H9 (cell line): ENCODE measurements around the gene DOHH. TPM values are rescaled to one million over a fixed set of nuclear protein-coding genes. Genes with fewer than 3 reads are reported as not detected.

Experiments used
- DNase-seq: peaks from one replicate; pipeline ENCODE4 v3.0.0-alpha.2; 2017
- H2AFZ ChIP-seq: one replicate; pipeline ENCODE4 v1.6.1; 2013; ENCODE audit warnings: mild to moderate bottlenecking, low read length, control low read depth, moderate library complexity
- H2AK5ac ChIP-seq: 2 replicates; pipeline ENCODE4 v1.6.1; 2013; ENCODE audit warnings: low read length, control low read depth, mixed read lengths; ENCODE audit not compliant: insufficient read length
- H2BK120ac ChIP-seq: one replicate; pipeline ENCODE4 v1.6.1; 2013; ENCODE audit warnings: low read depth, mild to moderate bottlenecking, low read length, control low read depth, inconsistent platforms; ENCODE audit not compliant: poor library complexity, severe bottlenecking
- H2BK12ac ChIP-seq: 2 replicates; pipeline ENCODE4 v1.6.1; 2013; ENCODE audit warnings: low read length, control low read depth, mixed read lengths, low read depth; ENCODE audit not compliant: insufficient read length
- H2BK15ac ChIP-seq: 2 replicates; pipeline ENCODE4 v1.6.1; 2013; ENCODE audit warnings: low read depth, low read length, control low read depth
- H2BK20ac ChIP-seq: one replicate; pipeline ENCODE4 v1.6.1; 2013; ENCODE audit warnings: low read depth, mild to moderate bottlenecking, low read length, control low read depth, inconsistent platforms; ENCODE audit not compliant: poor library complexity, severe bottlenecking
- H2BK5ac ChIP-seq: 2 replicates; pipeline ENCODE4 v1.6.1; 2013; ENCODE audit warnings: low read length, control low read depth, mixed read lengths; ENCODE audit not compliant: insufficient read length
- H3K14ac ChIP-seq: 2 replicates; pipeline ENCODE4 v1.6.1; 2013; ENCODE audit warnings: low read length, control low read depth; ENCODE audit not compliant: insufficient read depth
- H3K18ac ChIP-seq: 2 replicates; pipeline ENCODE4 v1.6.1; 2013; ENCODE audit warnings: low read depth, mild to moderate bottlenecking, mixed read lengths, low read length, control low read depth; ENCODE audit not compliant: insufficient read length
- H3K23ac ChIP-seq: 2 replicates; pipeline ENCODE4 v1.6.1; 2013; ENCODE audit warnings: low read length, control low read depth, mixed read lengths, low read depth; ENCODE audit not compliant: insufficient read length
- H3K23me2 ChIP-seq: 2 replicates; pipeline ENCODE4 v1.6.1; 2013; ENCODE audit warnings: low read depth, mild to moderate bottlenecking, mixed read lengths, low read length, control low read depth; ENCODE audit not compliant: insufficient read length, poor library complexity, severe bottlenecking
- H3K27ac ChIP-seq: 2 replicates; pipeline ENCODE4 v1.5.1; 2013; ENCODE audit warnings: low read length, control low read depth, mixed read lengths, low read depth; ENCODE audit not compliant: insufficient read length
- H3K27me3 ChIP-seq: 2 replicates; pipeline ENCODE4 v1.6.1; 2013; ENCODE audit warnings: low read length, control low read depth, inconsistent platforms; ENCODE audit not compliant: insufficient read depth
- H3K4ac ChIP-seq: 2 replicates; pipeline ENCODE4 v1.6.1; 2013; ENCODE audit warnings: low read depth, mild to moderate bottlenecking, control low read depth, inconsistent platforms, low read length, moderate library complexity
- H3K4me1 ChIP-seq: 2 replicates; pipeline ENCODE4 v1.6.1; 2013; ENCODE audit warnings: low read length, control low read depth, inconsistent platforms; ENCODE audit not compliant: insufficient read depth
- H3K4me2 ChIP-seq: 2 replicates; pipeline ENCODE4 v1.6.1; 2013; ENCODE audit warnings: low read length, control low read depth, mixed read lengths; ENCODE audit not compliant: insufficient read length, insufficient read depth
- H3K56ac ChIP-seq: 2 replicates; pipeline ENCODE4 v1.6.1; 2013; ENCODE audit warnings: low read depth, mild to moderate bottlenecking, mixed read lengths, low read length, control low read depth; ENCODE audit not compliant: insufficient read length
- H3K79me1 ChIP-seq: 2 replicates; pipeline ENCODE4 v1.6.1; 2013; ENCODE audit warnings: low read depth, mild to moderate bottlenecking, moderate library complexity, low read length, control low read depth, inconsistent platforms; ENCODE audit not compliant: insufficient read depth, poor library complexity, severe bottlenecking
- H3K79me2 ChIP-seq: 2 replicates; pipeline ENCODE4 v1.6.1; 2013; ENCODE audit warnings: low read length, control low read depth, inconsistent platforms; ENCODE audit not compliant: insufficient read depth
- H3K9ac ChIP-seq: 2 replicates; pipeline ENCODE4 v1.6.1; 2013; ENCODE audit warnings: low read length, control low read depth, mixed read lengths; ENCODE audit not compliant: insufficient read length; ENCODE audit errors: extremely low read depth
- H3K9me3 ChIP-seq: one replicate; pipeline ENCODE4 v1.6.1; 2013; ENCODE audit warnings: low read depth, low read length, inconsistent platforms; ENCODE audit not compliant: control insufficient read depth
- H3T11ph ChIP-seq: one replicate; pipeline ENCODE4 v1.6.1; 2013; ENCODE audit warnings: mild to moderate bottlenecking, low read length, control low read depth, inconsistent platforms
- H4K20me1 ChIP-seq: one replicate; pipeline ENCODE4 v1.6.1; 2013; ENCODE audit not compliant: control insufficient read depth, insufficient read length, insufficient read depth
- H4K5ac ChIP-seq: 2 replicates; pipeline ENCODE4 v1.6.1; 2013; ENCODE audit warnings: low read depth, mild to moderate bottlenecking, mixed read lengths, low read length, control low read depth; ENCODE audit not compliant: insufficient read length
- H4K8ac ChIP-seq: replicated peaks from 2 replicates; pipeline ENCODE4 v1.6.1; 2013; ENCODE audit warnings: low read length, control low read depth, mixed read lengths, low read depth; ENCODE audit not compliant: insufficient read length
- H4K91ac ChIP-seq: 2 replicates; pipeline ENCODE4 v1.6.1; 2013; ENCODE audit warnings: low read depth, mild to moderate bottlenecking, moderate library complexity, mixed read lengths, low read length, control low read depth; ENCODE audit not compliant: insufficient read length
- H3K27ac Mint-ChIP-seq, 3 experiments: 2 replicates in 2 of 3; 3 replicates in 1 of 3; pipeline ENCODE4 v1.8.0; 2020 to 2021; ENCODE audit warnings: mixed read lengths in 3 of 3, mild to moderate bottlenecking in 1 of 3, moderate library complexity in 1 of 3
- H3K27me3 Mint-ChIP-seq: 2 replicates; pipeline ENCODE4 v1.8.0; 2021; ENCODE audit warnings: low read depth, mild to moderate bottlenecking, moderate library complexity, mixed read lengths
- H3K36me3 Mint-ChIP-seq, 3 experiments: 2 replicates in 2 of 3; 3 replicates in 1 of 3; pipeline ENCODE4 v1.8.0; 2020 to 2021; ENCODE audit warnings: low read depth in 3 of 3, mixed read lengths in 3 of 3; ENCODE audit not compliant: insufficient read depth in 1 of 3
- H3K4me1 Mint-ChIP-seq, 2 experiments: 2 replicates each; pipeline ENCODE4 v1.8.0; 2020; ENCODE audit warnings: mixed read lengths in 2 of 2
- H3K4me3 Mint-ChIP-seq, 2 experiments: 2 replicates in 1 of 2; 3 replicates in 1 of 2; pipeline ENCODE4 v1.8.0; 2020 to 2021; ENCODE audit warnings: mild to moderate bottlenecking in 2 of 2, mixed read lengths in 2 of 2, moderate library complexity in 1 of 2
- H3K9me3 Mint-ChIP-seq, 2 experiments: 2 replicates in 1 of 2; 3 replicates in 1 of 2; pipeline ENCODE4 v1.8.0; 2020; ENCODE audit warnings: mild to moderate bottlenecking in 2 of 2, mixed read lengths in 2 of 2, moderate library complexity in 1 of 2
- whole genome bisulfite sequencing: extraction: QIAGEN DNeasy Blood & Tissue Kit; methylation state at CpG from one replicate; pipeline ENCODE4 v1.1.7; 2013; ENCODE audit warnings: missing lambda C conversion rate, low lambda C conversion rate, mixed read lengths; ENCODE audit not compliant: insufficient read length; ENCODE audit errors: extremely low coverage; 5-methylcytosine and 5-hydroxymethylcytosine counted together
- total RNA-seq: library from RNA; stranded (reverse); gene quantifications from 2 replicates; pipeline ENCODE4 v1.2.1, GENCODE V29; 2021
- TF ChIP-seq, protein P1 (sequence below): fragments of 200-600 bp; sonication (generic); conservative IDR thresholded peaks from 3 replicates; pipeline ENCODE4 v1.8.0; 2021; ENCODE audit warnings: antibody characterized with exemption, mild to moderate bottlenecking

DOHH gene
- total RNA-seq, 1 experiment from 2014 or later, result 16.5 TPM

DNA sequence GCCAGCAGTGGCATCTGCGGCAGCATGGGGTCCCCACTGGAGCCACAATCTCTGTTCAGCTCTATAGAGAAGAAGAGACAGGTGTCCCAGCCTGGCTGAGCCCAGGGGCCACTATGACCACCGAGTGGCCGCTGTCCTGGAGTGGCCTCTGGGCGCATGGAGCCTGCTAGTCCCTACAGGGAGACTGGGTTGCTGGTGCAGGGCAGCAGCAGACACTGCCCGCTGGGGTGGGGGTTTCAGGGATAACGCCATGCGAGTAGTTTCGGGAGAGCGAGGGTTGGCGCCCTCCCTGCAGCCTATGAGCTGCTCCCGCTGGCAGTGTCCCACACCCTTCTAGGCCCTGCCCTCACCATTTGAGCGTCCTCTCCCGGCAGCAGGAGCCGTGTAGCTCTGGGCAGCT, 27.6 kb upstream of the DOHH start:
- Histone ChIP-seq H2BK20ac (no peak overlapping the region), H2BK5ac (no peak overlapping the region), H3K27me3 (no peaks in the 10 kb centered on the region), H2BK12ac (no peak overlapping the region), H4K5ac (no peak overlapping the region), H3K9me3 (no peaks in the 10 kb centered on the region), H2BK120ac (no peak overlapping the region), H3K79me1 (no peaks in the 10 kb centered on the region), H3K79me2 (no peaks in the 10 kb centered on the region), H3K4me1 (no peaks in the 10 kb centered on the region), H2AFZ (no peak overlapping the region), H2BK15ac (no peak overlapping the region), H3K9ac (no peak overlapping the region), H3K56ac (no peak overlapping the region), H3K23me2 (no peaks in the 10 kb centered on the region), H3K4me2 (no peak overlapping the region), H3K14ac (no peak overlapping the region), H4K20me1 (no peaks in the 10 kb centered on the region), H3K27ac (no peak overlapping the region), H4K91ac (no peak overlapping the region), H3T11ph (no peak overlapping the region), H4K8ac (no peak overlapping the region), H3K18ac (no peak overlapping the region), H3K23ac (no peak overlapping the region), H3K4ac (no peak overlapping the region), H2AK5ac (no peak overlapping the region)
- Mint-ChIP-seq H3K9me3 (no peaks in the 10 kb centered on the region), H3K27me3 (no peaks in the 10 kb centered on the region), H3K27ac (no peak overlapping the region), H3K4me1 (no peaks in the 10 kb centered on the region), H3K36me3 (peaks cover 12 to 36% (median 35%) of the 10 kb centered on the region in 3 experiments; a peak in 6 of 7 replicates), H3K4me3 (no peak overlapping the region)
- no CpG with 5 or more reads among the region's 14 CpGs for WGBS
- TF ChIP-seq, protein P1, sequence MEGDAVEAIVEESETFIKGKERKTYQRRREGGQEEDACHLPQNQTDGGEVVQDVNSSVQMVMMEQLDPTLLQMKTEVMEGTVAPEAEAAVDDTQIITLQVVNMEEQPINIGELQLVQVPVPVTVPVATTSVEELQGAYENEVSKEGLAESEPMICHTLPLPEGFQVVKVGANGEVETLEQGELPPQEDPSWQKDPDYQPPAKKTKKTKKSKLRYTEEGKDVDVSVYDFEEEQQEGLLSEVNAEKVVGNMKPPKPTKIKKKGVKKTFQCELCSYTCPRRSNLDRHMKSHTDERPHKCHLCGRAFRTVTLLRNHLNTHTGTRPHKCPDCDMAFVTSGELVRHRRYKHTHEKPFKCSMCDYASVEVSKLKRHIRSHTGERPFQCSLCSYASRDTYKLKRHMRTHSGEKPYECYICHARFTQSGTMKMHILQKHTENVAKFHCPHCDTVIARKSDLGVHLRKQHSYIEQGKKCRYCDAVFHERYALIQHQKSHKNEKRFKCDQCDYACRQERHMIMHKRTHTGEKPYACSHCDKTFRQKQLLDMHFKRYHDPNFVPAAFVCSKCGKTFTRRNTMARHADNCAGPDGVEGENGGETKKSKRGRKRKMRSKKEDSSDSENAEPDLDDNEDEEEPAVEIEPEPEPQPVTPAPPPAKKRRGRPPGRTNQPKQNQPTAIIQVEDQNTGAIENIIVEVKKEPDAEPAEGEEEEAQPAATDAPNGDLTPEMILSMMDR, result no peak
- no peak for DNase-seq
